HepG2 (cell line): ENCODE data around the gene ZBTB46. TPM values are rescaled to one million over a fixed set of nuclear protein-coding genes. Genes with fewer than 3 reads are reported as not detected.

Experiments used
- ATAC-seq: fragments of 200-7000 bp; cut with Tn5 transposase; 3 replicates; pipeline ENCODE4 v1.9.1; 2020; ENCODE audit warnings: mild to moderate bottlenecking, moderate library complexity
- BruUV-seq: library from RNA; stranded (reverse); fragments of 400-500 nt; replicated peaks from 2 replicates; lab custom pipeline; 2021; lab: Mats Ljungman, UMichigan
- CTCF ChIA-PET: fragments of 300-600 bp; formaldehyde crosslinking; extraction: SDS; loops from one replicate; lab custom pipeline; 2021; ENCODE audit warnings: low total read pairs, inconsistent platforms, low intra/inter-chr PET ratio; lab: Yijun Ruan, JAX
- POLR2A ChIA-PET: fragments of 350-600 bp; sonication (Branson Sonifier 250); formaldehyde crosslinking; loops from one replicate; lab custom pipeline; 2020; ENCODE audit warnings: antibody characterized with exemption, inconsistent platforms; lab: Yijun Ruan, JAX
- DNase-seq: peaks from one replicate; pipeline ENCODE4 v3.0.0-alpha.2; 2015; ENCODE audit warnings: low spot score
- FAIRE-seq: peaks from 3 replicates; lab custom pipeline; 2011; peaks lifted over from hg19 to GRCh38; lab: Jason Lieb, UNC
- H2AFZ ChIP-seq: one replicate; pipeline ENCODE4 v1.6.1; 2011; ENCODE audit warnings: low read length, inconsistent platforms
- H3K27ac ChIP-seq: fragments of 300-600 bp; 3 replicates; pipeline ENCODE4 v1.8.0; 2011; ENCODE audit warnings: mixed run types, mild to moderate bottlenecking, mixed read lengths, low read length, inconsistent platforms; ENCODE audit not compliant: insufficient read depth; ENCODE audit errors: extremely low read length
- H3K27me3 ChIP-seq, 2 experiments: fragments of 200-600 bp in 1 of 2; 2 replicates in 1 of 2; 3 replicates in 1 of 2; pipeline versions ENCODE4 v1.6.0 to v1.8.0; 2011; ENCODE audit warnings: low read length in 2 of 2, mild to moderate bottlenecking in 2 of 2, moderate library complexity in 2 of 2, inconsistent platforms in 1 of 2; ENCODE audit not compliant: insufficient read depth in 2 of 2, control insufficient read depth in 1 of 2
- H3K36me3 ChIP-seq, 2 experiments: fragments of 200-600 bp in 1 of 2; replicated peaks in 1 of 2; 2 replicates in 1 of 2; 3 replicates in 1 of 2; pipeline versions ENCODE4 v1.5.1 to v1.8.0; 2011; ENCODE audit warnings: low read length in 2 of 2, inconsistent platforms in 1 of 2; ENCODE audit not compliant: insufficient read depth in 2 of 2, control insufficient read depth in 1 of 2
- H3K4me1 ChIP-seq: 2 replicates; pipeline ENCODE4 v1.5.1; 2012; ENCODE audit warnings: low read length, inconsistent platforms; ENCODE audit not compliant: insufficient read depth
- H3K4me2 ChIP-seq: 2 replicates; pipeline ENCODE4 v1.6.0; 2011; ENCODE audit warnings: low read depth, low read length, inconsistent platforms
- H3K4me3 ChIP-seq, 3 experiments: fragments of 200-600 bp in 1 of 3; sonication (generic), shearing (Covaris generic) in 1 of 3; replicated peaks in 1 of 3; 2 replicates each; pipeline ENCODE4 v1.5.1; 2011 to 2016; ENCODE audit warnings: low read length in 3 of 3, inconsistent platforms in 2 of 3, low read depth in 2 of 3, mild to moderate bottlenecking in 2 of 3, control low read depth in 1 of 3, mixed read lengths in 1 of 3; ENCODE audit not compliant: insufficient read depth in 1 of 3
- H3K79me2 ChIP-seq: one replicate; pipeline ENCODE4 v1.6.1; 2011; ENCODE audit warnings: low read length, inconsistent platforms; ENCODE audit not compliant: insufficient read depth
- H3K9ac ChIP-seq: 2 replicates; pipeline ENCODE4 v1.6.0; 2011; ENCODE audit warnings: mild to moderate bottlenecking, low read depth, low read length, inconsistent platforms; ENCODE audit not compliant: insufficient read depth
- H3K9me3 ChIP-seq: 2 replicates; pipeline ENCODE4 v1.5.1; 2012; ENCODE audit warnings: mild to moderate bottlenecking, low read length
- H4K20me1 ChIP-seq: 2 replicates; pipeline ENCODE4 v1.6.0; 2011; ENCODE audit warnings: inconsistent platforms, mild to moderate bottlenecking, low read length, moderate library complexity; ENCODE audit not compliant: insufficient read depth
- AGO1 ChIP-seq: fragments of 200-400 bp; formaldehyde crosslinking; IDR thresholded peaks from 2 replicates; pipeline ENCODE4 v1.6.1; 2017; ENCODE audit warnings: mild to moderate bottlenecking, low read depth, low read length, moderate library complexity; ENCODE audit not compliant: poor library complexity, severe bottlenecking
- AGO2 ChIP-seq: fragments of 200-400 bp; formaldehyde crosslinking; optimal IDR thresholded peaks from 2 replicates; pipeline ENCODE3; 2017; ENCODE audit warnings: mild to moderate bottlenecking, low read depth, low read length, moderate library complexity
- DNMT1 ChIP-seq: sonication (generic); formaldehyde crosslinking; IDR thresholded peaks from 2 replicates; pipeline ENCODE4 v1.5.1; 2020; ENCODE audit warnings: mild to moderate bottlenecking, missing genetic modification reagents
- EED ChIP-seq: sonication (generic); formaldehyde crosslinking; IDR thresholded peaks from 2 replicates; pipeline ENCODE4 v1.5.0; 2020; ENCODE audit warnings: mild to moderate bottlenecking, missing genetic modification reagents
- ERF ChIP-seq: IDR thresholded peaks from 2 replicates; pipeline ENCODE4 v1.6.1; 2018; ENCODE audit warnings: missing biosample characterization, missing genetic modification reagents
- MYC ChIP-seq: sonication (generic); formaldehyde crosslinking; IDR thresholded peaks from 2 replicates; pipeline ENCODE4 v1.9.0; 2021; ENCODE audit warnings: missing genetic modification reagents, borderline replicate concordance
- MYNN ChIP-seq: sonication (generic); formaldehyde crosslinking; IDR thresholded peaks from 2 replicates; pipeline ENCODE4 v1.4.0; 2020; ENCODE audit warnings: mild to moderate bottlenecking, low read depth, missing genetic modification reagents
- NFKB2 ChIP-seq: sonication (generic); formaldehyde crosslinking; IDR thresholded peaks from 2 replicates; pipeline ENCODE4 v1.4.0; 2020; ENCODE audit warnings: missing genetic modification reagents, borderline replicate concordance
- NKX3-1 ChIP-seq: sonication (generic); formaldehyde crosslinking; IDR thresholded peaks from 2 replicates; pipeline ENCODE4 v1.5.0; 2020; ENCODE audit warnings: missing genetic modification reagents
- PATZ1 ChIP-seq: sonication (generic); formaldehyde crosslinking; IDR thresholded peaks from 2 replicates; pipeline ENCODE4 v1.4.0; 2020; ENCODE audit warnings: missing genetic modification reagents
- PITX1 ChIP-seq: sonication (generic); formaldehyde crosslinking; IDR thresholded peaks from 2 replicates; pipeline ENCODE4 v1.5.1; 2020; ENCODE audit warnings: mild to moderate bottlenecking, missing genetic modification reagents
- POLR2A ChIP-seq, 2 experiments: IDR thresholded peaks; 2 replicates each; pipeline ENCODE4 v1.6.1; 2011; ENCODE audit warnings: low read depth in 2 of 2, low read length in 2 of 2, mild to moderate bottlenecking in 1 of 2, moderate library complexity in 1 of 2; ENCODE audit not compliant: insufficient read depth in 1 of 2
- POLR2AphosphoS5 ChIP-seq: IDR thresholded peaks from 2 replicates; pipeline ENCODE4 v1.6.1; 2012; ENCODE audit warnings: low read depth, low read length
- POLR2G ChIP-seq: fragments of 200-400 bp; formaldehyde crosslinking; IDR thresholded peaks from 2 replicates; pipeline ENCODE4 v1.6.1; 2018; ENCODE audit warnings: mild to moderate bottlenecking, low read depth, low read length, moderate library complexity
- RBM22 ChIP-seq: fragments of 200-400 bp; formaldehyde crosslinking; optimal IDR thresholded peaks from 2 replicates; pipeline ENCODE3; 2017; ENCODE audit warnings: mild to moderate bottlenecking, low read length, moderate library complexity
- TCF7L2 ChIP-seq: IDR thresholded peaks from 2 replicates; pipeline ENCODE4 v1.6.1; 2011; ENCODE audit warnings: mild to moderate bottlenecking, low read depth, low read length, moderate library complexity
- ZFYVE20 ChIP-seq: sonication (generic); formaldehyde crosslinking; IDR thresholded peaks from 2 replicates; pipeline ENCODE4 v1.8.0; 2023; ENCODE audit warnings: low read depth, mild to moderate bottlenecking, moderate library complexity, missing genetic modification reagents, borderline replicate concordance
- ZNF138 ChIP-seq: sonication (generic); formaldehyde crosslinking; IDR thresholded peaks from 2 replicates; pipeline ENCODE4 v1.5.0; 2020; ENCODE audit warnings: mild to moderate bottlenecking, low read depth, missing genetic modification reagents
- ZNF143 ChIP-seq: sonication (generic); formaldehyde crosslinking; IDR thresholded peaks from 2 replicates; pipeline ENCODE4 v1.4.0; 2020; ENCODE audit warnings: missing genetic modification reagents
- ZNF274 ChIP-seq: sonication (generic); formaldehyde crosslinking; IDR thresholded peaks from 2 replicates; pipeline ENCODE4 v1.5.1; 2020; ENCODE audit warnings: mild to moderate bottlenecking, missing genetic modification reagents
- ZNF326 ChIP-seq: sonication (generic); formaldehyde crosslinking; IDR thresholded peaks from 2 replicates; pipeline ENCODE4 v1.4.0; 2020; ENCODE audit warnings: missing genetic modification reagents, borderline replicate concordance
- ZNF333 ChIP-seq: sonication (generic); formaldehyde crosslinking; IDR thresholded peaks from 2 replicates; pipeline ENCODE4 v1.4.0; 2020; ENCODE audit warnings: mild to moderate bottlenecking, missing genetic modification reagents, borderline replicate concordance
- ZNF510 ChIP-seq: sonication (generic); formaldehyde crosslinking; IDR thresholded peaks from 2 replicates; pipeline ENCODE4 v1.4.0; 2020; ENCODE audit warnings: low read depth, mild to moderate bottlenecking, missing genetic modification reagents
- ZNF768 ChIP-seq: sonication (generic); formaldehyde crosslinking; IDR thresholded peaks from 2 replicates; pipeline ENCODE4 v1.4.0; 2020; ENCODE audit warnings: missing genetic modification reagents
- ZNF788 ChIP-seq: sonication (generic); formaldehyde crosslinking; IDR thresholded peaks from 2 replicates; pipeline ENCODE4 v1.5.0; 2020; ENCODE audit warnings: mild to moderate bottlenecking, missing genetic modification reagents, borderline replicate concordance
- WGBS: methylation state at CpG from one replicate; pipeline ENCODE4 v1.1.6; 2017; ENCODE audit warnings: low lambda C conversion rate; 5-methylcytosine and 5-hydroxymethylcytosine counted together
- in situ Hi-C: cut with HindIII; loops from 2 replicates; pipeline ENCODE4 v1.10.0; 2017; ENCODE audit warnings: low pct_unique_long_range_greater_than_20kb; ENCODE audit not compliant: extremely low pct_ligation_motif_present
- intact Hi-C: fragments of 100-400 bp; cut with micrococcal nuclease; formaldehyde crosslinking; loops from one replicate; pipeline ENCODE4 v1.10.0; 2022; ENCODE audit not compliant: unreplicated experiment
- polyA plus RNA-seq, 8 experiments: library from polyadenylated mRNA; depleted of rRNA in 3 of 8; stranded (reverse) in 7 of 8; unstranded in 1 of 8; fragments of >200 nt; fragmentation: Illumina TruSeq in 4 of 8; extraction: Trizol in 4 of 8; gene quantifications; 2 replicates each; pipeline versions ENCODE4 v1.2.1 to v1.2.3, GENCODE V29; 2011 to 2016; ENCODE audit warnings: low read depth in 4 of 8, missing spikeins in 1 of 8, mixed read lengths in 1 of 8; ENCODE audit not compliant: insufficient read depth in 1 of 8
- total RNA-seq, 5 experiments: library from RNA; depleted of rRNA; stranded (reverse); fragments of >200 nt; fragmentation: Illumina TruSeq; extraction: Trizol; gene quantifications; 2 replicates each; pipeline ENCODE4 v1.2.3, GENCODE V29; 2016; ENCODE audit warnings: low read depth in 1 of 5

Gene ZBTB46
- total and polyA plus RNA-seq, 2 of the 13 experiments (the other 11 are each of a cell fraction or from before 2014, with no cell fraction given) = 1.6 to 13.5 TPM

DNA sequence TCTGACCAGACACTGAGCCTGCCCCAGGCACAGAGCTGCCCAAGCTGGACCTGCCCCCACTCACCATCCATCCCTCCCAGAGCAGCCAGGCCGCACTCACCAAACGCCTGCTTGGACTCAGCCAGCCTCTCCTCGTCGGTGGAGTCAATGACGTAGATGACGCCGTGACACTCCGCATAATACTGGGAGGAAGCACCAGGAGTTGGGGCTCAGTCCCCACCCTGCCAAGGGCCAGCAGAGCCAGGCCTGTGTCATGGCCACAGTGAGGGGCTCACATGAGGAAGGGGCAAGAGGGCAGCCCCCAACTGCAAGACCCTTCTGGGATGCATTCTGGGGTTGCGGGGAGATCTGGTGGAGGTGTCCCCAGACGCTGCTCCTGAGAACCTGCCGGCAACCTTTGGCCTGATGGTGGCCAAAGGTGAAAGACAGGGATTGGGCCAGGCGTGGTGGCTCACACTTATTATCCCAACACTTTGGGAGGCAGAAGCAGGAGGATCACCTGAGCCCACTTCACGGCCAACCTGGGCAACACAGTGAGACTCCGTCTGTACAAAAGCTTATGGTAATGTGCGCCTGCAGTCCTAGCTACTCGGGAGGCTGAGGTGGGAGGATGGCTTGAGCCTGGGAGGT, 128.9 kb downstream of the ZBTB46 start:
- BruUV-seq = no TSS peak
- ATAC-seq = no peak
- POLR2A ChIA-PET = interaction anchor here (0.8 to 12.4 kb wide), 4 partner anchors 34 to 164 kb away, joined by 4 to 190 read pairs (median 8); partner anchors contain the start of genes LIME1, SLC2A4RG and TPD52L2
- no peak for FAIRE-seq
- Histone ChIP-seq H3K9ac (no peak overlapping the region), H3K79me2 (peaks cover 18% of the 10 kb centered on the region), H2AFZ (no peak overlapping the region), H3K4me3 (no peak overlapping the region), H3K27ac (no peak overlapping the region), H3K27me3 (no peaks in the 10 kb centered on the region; a peak in 1 of 5 replicates), H4K20me1 (peaks cover 12% of the 10 kb centered on the region; the same call in 1 of the 2 replicates), H3K4me2 (no peak overlapping the region), H3K4me1 (peaks cover 19% of the 10 kb centered on the region), H3K36me3 (peaks cover 17 to 32% of the 10 kb centered on the region in 2 experiments), H3K9me3 (no peaks in the 10 kb centered on the region)
- no peak for DNase-seq
- TF ChIP-seq ZNF143 (CRISPR knock-in tag) = peak; percentile 10; the same call in 1 of the 2 replicates
- 0 out of 2 replicates have a peak, but pooled peaks have one; percentile 74 for TF ChIP-seq DNMT1 (CRISPR knock-in tag)
- no peak for TF ChIP-seq ERF (CRISPR knock-in tag)
- TF ChIP-seq NFKB2 = 0 out of 2 replicates have a peak, but pooled peaks have one; percentile 43
- TF ChIP-seq ZNF274 (CRISPR knock-in tag) = no peak
- 0 out of 2 replicates have a peak, but pooled peaks have one; percentile 5 for TF ChIP-seq MYC (CRISPR knock-in tag)
- 0 out of 2 replicates have a peak, but pooled peaks have one; percentile 12 for TF ChIP-seq POLR2AphosphoS5
- TF ChIP-seq ZNF788 (CRISPR knock-in tag) = peak; percentile 40; the same call in 1 of the 2 replicates
- peak; percentile 54 for TF ChIP-seq AGO1
- 0 out of 2 replicates have a peak, but pooled peaks have one; percentile 34 for TF ChIP-seq EED (CRISPR knock-in tag)
- 0 out of 2 replicates have a peak, but pooled peaks have one; percentile 31 for TF ChIP-seq ZNF333 (CRISPR knock-in tag)
- no peak for TF ChIP-seq ZNF138 (CRISPR knock-in tag)
- TF ChIP-seq PITX1 (CRISPR knock-in tag) = peak; percentile 27; the same call in 1 of the 2 replicates
- 0 out of 2 replicates have a peak, but pooled peaks have one; percentile 30 for TF ChIP-seq POLR2G
- peak; percentile 65 for TF ChIP-seq RBM22
- peak; percentile 70; the same call in 1 of the 2 replicates for TF ChIP-seq ZNF326 (CRISPR knock-in tag)
- TF ChIP-seq NKX3-1 (CRISPR knock-in tag) = no peak
- no peak for TF ChIP-seq ZNF510 (CRISPR knock-in tag)
- no peak for TF ChIP-seq ZFYVE20 (CRISPR knock-in tag)
- no peak for TF ChIP-seq TCF7L2
- peak; percentile 95 for TF ChIP-seq AGO2
- no peak for TF ChIP-seq MYNN
- 0 out of 2 replicates have a peak, but pooled peaks have one; percentile 6 for TF ChIP-seq ZNF768 (CRISPR knock-in tag)
- TF ChIP-seq PATZ1 (CRISPR knock-in tag) = no peak
- peak in 1 of 2 experiments; percentile 54; a peak in 2 of 4 replicates for TF ChIP-seq POLR2A (IDR thresholded peaks at IDR 0.05; ENCODE audit: insufficient read depth in 1 of 2, low read depth in 2 of 2, low read length in 2 of 2)
- 95% methylated on average over 16 of the region's 16 CpGs for WGBS
- intact Hi-C loops (no loop called here), in situ Hi-C loops (loop anchor here (10.0 kb wide), 1 partner anchor 83 kb away; no protein-coding TSS in a partner anchor)
- CTCF ChIA-PET = no interaction called here
